ENCODE measurements around the gene STAT5A.
"Not testable (repeated sequence)": the region's sequence is repeated elsewhere in the genome, so short reads cannot be mapped to it uniquely, and the experiment has no call there.

Gene STAT5A

DNA sequence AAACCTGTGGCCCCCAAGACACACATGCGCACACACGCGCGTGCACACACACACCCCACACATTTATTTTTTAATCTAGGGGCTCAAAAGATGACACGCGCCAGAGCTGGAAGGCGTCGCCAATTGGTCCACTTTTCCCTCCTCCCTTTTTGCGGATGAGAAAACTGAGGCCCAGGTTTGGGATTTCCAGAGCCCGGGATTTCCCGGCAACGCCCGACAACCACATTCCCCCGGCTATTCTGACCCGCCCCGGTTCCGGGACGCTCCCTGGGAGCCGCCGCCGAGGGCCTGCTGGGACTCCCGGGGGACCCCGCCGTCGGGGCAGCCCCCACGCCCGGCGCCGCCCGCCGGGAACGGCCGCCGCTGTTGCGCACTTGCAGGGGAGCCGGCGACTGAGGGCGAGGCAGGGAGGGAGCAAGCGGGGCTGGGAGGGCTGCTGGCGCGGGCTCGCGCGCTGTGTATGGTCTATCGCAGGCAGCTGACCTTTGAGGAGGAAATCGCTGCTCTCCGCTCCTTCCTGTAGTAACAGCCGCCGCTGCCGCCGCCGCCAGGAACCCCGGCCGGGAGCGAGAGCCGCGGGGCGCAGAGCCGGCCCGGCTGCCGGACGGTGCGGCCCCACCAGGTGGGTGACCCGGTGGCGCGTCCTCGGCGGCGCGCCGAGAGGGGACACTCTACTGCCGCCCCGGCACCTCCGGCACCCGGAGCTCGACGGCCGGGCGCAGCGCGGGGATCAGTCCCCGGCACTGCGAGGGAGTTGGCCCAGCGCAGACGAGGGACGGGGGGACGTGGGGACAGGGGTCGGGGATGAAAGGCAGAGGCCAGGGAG is at the start of gene STAT5A:
STAT5A (plus strand) TSS at position 522 of the 826 bp plus-strand sequence. CDS start 914 bp downstream, outside the sequence.
- DNase-seq, result peak; percentile 59 to 67

DNA sequence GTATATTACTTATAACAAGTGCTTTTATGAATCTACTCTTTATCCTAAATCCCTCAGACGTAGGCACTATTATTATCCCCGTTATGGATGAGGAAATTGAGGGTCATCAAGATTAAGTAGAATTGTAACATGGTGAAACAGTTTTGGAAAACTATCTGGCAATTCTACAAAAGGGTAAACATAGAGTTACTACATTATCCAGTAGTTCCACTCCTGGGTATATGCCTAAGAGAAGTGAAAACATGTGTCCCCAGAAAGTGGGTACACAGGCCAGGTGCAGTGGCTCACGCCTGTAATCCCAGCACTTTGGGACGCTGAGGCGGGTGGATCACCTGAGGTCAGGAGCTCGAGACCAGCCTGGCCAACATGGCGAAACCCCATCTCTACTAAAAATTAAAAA is 48.7 kb upstream of the STAT5A start:
- DNase-seq, result not testable (repeated sequence)

DNA sequence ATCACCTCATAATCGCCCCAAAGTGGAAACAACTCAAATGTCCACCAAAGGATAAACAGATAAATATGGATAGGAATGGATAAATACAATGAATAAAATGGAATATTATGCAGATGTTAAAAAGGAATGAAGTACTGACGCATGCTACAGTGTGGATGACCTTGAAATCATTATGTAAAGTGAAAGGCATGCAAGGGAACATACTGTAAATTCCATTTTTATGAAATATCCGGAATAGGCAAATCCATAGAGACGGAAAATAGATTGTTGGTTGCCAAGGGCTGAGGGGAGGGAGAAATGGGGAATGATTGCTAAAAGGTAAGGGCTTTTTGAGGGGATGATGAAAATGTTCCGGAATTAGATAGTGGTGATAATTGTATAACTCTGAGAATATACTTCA is 48.1 kb upstream of the STAT5A start:
- no peak for DNase-seq

DNA sequence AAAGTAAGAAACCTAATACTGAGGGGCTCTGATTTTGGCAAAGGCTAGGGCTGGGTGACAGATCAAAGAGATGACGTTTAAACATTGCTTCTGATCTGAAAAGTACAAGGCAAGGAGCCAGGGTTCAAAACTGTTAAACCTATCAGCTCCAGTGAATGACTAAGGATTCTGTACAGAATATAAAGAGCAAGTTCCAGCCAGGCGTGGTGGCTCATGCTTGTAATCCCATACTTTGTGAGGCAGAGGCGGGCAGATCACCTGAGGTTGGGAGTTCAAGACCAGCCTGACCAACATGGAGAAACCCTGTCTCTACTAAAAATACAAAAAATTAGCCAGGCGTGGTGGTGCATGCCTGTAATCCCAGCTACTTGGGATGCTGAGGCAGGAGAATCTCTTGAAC is 47.4 kb upstream of the STAT5A start:
- DNase-seq, result not testable (repeated sequence)

DNA sequence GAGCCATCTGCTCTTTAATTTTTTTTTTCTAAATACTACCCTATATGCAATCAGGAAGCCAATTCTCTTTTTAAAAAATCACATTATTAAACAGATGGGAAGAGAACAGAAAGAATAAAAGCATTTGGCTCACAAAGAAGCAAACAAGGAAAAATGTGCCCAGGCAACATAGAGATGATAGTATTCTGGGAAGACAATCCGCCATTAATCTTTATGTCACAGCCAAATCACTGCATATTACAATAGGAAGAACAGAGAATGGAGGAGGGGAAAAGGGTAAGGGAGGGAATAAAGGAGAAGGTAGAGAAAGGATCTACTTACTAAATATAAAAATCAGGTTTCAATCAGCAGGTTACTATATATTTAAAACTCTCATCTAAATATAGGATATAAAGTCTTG is 46.4 kb upstream of the STAT5A start:
- DNase-seq, result no peak

DNA sequence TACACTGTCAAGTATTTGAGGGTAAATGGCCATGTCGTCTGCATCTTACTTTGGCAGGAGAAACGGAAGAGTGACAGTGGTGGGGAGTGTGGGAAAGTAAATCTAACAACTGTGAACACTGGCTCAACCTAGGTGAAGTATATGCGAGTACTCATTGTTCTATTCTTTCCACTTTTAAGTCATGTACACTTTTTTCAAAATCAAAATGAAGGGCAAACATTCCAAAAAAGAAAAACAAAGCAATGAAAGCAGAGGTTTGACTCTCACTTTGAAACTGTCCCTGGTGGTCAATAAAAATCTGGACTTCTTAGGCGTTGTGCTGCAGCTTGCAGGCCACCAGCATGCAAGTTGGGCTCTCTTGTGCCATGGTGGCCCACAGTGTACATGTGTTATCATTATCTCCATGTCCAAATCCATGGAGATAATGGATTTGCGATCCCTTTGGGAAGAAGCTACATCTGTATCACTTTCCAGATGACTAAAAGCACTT is 44.8 kb upstream of the STAT5A start:
- no peak for DNase-seq

DNA sequence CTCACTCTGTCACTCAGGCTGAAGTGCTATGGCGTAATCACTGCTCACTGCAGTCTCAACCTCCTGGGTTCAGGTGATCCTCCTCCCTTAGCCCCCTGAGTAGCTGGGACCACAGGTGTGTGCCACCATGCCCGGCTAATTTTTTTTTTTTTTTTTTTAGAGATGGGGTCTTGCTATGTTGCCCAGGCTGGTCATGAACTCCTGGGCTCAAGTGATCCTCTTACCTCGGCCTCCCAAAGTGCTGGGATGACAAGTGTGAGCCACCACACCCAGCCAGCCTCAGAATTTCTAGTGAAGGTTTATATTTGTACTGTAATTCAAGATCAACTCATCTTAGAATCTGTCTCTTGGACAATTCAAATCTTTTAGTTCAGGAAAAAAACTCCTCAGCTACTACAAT is 44.2 kb upstream of the STAT5A start:
- not testable (repeated sequence) for DNase-seq

DNA sequence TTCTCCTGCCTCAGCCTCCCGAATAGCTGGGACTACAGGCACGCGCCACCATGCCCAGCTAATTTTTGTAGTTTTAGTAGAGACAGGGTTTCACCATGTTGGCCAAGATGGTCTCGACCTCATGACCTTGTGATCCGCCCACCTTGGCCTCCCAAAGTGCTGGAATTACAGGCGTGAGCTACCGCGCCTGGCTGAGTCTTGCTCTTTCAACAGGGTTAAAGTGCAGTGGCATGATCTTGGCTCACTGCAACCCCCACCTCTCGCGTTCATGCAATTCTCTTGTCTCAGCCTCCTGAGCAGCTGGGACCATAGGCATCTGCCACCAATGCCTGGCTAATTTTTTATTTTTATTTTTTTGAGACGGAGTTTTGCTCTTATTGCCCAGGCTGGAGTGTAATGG is 43.1 kb upstream of the STAT5A start:
- not testable (repeated sequence) for DNase-seq

DNA sequence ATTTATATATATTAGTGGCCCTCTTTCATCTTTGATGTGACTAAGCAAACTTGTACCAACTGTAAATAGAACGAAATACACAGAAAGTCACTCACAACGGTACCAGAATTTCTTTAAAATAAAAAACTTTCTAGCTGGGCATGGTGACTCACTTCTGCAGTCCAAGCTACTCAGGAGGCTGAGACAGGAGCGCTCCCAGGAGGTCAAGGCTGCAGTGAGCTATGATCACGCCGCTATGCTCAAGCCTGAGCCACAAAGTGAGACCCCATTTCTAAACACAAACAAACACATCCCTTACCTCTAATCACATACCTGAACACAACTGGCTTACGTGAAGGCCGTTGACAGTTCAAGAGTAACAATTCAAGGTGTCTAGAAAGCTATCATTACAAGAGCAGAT is 41.8 kb upstream of the STAT5A start:
- no peak for DNase-seq

DNA sequence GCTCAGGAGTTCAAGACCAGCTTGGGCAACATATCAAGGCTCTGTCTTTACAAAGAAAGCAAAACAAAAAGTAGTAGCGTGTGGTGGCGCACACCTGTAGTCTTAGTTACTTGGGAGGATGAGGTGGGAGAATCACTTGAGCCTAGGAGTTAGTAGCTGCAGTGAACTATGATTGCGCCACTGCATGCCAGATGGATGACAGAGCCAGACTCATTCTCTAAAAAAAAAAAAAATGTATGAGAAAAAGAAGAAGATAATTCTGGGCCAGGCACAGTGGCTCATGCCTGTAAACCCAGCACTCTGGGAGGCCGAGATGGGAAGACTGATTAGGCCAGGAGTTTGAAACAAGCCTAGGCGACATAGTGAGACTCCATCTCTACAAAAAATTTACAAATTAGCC is 40.6 kb upstream of the STAT5A start:
- DNase-seq, result no peak

DNA sequence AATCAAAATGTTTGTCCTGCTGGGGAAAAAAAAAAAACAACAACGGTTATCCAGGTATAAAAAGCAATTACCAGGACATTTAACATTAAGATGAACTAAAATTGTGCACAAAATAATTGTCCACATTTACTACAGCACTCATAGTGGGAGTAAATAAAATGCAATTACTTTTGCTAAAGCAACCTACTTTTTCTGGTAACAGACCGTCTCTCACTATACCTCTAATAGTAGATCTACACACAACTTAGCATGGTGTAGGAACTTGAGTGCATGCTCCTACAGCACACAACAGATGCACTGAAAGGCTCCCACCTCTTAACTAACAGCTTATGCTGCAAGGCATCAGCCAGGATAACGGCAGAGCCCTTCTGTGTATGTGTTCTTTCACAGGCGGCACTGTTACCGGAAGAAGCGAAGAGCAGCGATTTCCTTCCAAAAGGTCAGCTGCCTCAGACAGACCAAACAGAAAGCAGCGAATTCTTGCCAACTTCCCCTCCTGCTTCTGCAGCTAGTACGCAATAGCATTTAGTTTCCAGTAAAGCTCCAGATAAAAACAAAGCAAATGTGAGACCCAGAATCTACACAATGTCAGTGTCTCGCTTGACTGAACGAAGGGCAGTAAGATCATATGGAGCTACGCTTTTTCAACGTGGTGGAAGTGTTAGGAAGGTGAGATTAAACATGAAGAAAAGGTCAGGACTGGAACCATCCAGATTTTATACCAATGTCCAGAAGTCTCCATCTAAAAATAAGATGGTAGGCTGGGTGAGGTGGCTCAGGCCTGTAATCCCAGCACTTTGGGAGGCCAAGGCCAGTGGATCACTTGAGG is 39.7 kb upstream of the STAT5A start:
- DNase-seq, result peak; percentile 67 to 69

DNA sequence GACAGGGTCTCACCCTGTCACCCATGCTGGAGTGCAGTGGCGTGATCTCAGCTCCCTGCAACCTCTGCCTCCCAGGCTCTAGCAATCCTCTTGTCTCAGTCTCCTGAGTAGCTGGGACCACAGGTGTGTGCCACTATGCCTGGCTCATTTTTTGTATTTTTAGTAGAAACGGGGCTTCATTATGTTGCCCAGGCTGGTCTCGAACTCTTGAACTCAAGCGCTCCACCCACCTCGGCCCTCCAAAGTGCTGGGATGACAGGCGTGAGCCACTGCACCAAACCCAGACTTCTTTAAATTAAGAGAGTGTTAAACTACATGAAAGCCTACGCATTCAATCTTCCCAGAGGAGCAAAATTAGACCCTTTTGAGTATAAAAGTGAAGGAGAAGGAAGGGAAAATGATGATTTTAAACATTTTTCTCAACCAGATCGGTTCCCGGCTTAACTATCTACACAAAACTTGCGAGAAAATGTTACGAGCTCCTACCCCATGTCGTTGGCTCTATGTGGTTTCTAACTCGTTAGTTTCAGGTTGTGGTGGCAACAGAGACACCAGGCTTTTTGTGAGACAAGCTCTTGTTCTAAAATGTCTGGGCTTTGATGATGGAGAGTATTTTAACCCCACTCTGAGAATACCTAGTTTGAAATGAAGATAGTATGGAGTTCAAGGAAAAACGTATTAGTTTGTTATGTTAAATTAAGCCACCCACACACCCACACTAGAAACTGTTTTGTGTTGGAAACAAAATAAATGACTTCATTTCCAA is 38.4 kb upstream of the STAT5A start:
- DNase-seq, result no peak

DNA sequence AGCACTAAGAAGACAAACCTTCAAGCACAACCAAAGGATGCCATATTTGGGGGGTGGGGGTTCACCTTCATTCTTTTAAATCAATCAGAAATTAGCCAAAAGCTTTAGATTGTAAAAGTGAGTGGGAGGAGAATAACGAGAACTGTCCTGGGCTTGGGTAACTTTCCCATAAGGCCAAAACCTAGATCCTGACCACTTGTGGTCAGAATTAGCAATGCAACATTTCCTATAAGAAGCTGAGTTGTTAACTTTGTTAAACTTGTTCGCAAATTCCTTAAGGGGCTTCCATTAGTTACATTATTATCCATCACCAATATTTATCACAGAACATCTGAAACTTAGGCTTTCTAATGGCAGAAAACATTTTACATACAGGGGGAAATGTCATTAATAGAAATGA is 37.2 kb upstream of the STAT5A start:
- no peak for DNase-seq

DNA sequence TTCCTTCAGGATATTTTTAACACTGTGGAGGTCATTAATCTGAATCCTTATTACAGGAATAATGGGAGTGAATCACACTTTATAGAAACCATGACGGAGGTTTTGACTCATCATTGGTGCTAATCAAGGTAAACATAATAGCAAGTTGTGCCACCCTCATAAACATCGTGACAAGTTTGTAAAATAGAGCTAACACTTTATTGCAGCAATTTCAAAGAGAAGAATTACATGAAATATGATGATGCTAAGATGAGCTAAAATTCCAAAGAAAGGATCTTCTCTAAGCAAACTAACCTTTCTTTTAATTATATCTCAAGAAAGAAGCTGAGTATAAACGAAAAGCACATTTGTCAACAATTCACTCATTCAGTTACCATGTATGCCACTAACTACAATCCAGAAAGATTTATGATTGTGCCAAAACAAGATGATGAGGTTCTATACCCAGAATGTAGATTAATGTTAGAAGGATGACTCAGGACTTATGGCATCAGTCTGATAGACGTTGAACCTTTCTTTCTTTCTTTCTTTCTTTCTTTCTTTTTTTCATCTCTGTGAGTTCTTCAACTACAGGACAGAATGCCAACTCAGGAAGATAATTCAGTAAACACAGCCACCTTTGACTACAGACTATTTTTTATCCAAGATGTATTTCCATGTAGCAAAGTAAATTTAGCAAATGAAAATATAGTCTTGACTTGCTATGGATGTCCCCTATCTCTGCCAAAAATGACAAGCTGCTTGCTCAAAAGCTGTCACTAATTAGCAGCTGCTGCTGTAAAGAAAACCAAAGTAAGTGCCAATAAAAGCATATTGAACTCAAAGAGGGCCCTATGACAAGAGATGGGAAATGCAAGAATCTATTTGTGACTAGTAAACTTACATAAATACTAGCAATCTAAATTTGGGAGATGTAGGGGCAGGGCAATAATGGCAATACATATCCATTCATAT is 35.4 kb upstream of the STAT5A start:
- no peak for DNase-seq

DNA sequence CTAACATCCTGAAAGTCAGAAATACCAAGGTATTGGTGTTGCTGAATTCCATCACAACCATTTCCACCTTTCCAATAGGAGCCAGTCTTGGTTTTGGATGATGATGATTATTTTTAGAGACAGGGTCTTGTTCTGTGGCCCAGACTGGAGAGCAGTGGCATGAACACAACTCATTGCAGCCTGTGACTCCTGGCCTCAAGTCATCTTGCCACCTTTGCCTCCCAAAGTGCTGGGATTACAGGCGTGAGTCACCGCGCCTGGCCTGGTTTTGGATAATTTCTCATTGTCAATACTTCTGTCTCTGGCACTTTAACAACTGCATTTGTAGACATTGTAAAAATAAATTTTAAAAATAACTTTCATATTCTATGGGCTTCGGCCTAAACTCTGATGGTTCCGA is 34.7 kb upstream of the STAT5A start:
- DNase-seq, result no peak

DNA sequence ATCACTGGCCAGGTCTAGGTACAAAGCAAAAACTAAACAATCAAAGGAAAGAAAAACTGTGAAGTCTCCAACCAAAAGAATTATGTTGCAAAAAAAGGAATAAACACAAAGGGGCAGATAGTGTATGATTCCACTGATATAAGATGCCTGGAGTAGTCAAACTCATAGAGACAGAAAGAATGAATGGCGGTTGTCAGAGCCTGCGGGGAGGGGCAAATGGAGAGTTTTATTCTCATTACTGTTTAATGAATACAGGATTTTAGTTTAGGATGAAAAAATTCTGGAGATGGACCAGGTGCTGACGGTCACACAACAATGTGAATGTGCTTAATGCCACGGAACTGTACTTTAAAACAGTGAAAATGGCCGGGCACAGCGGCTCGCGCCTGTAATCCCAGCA is 32.9 kb upstream of the STAT5A start:
- no peak for DNase-seq

DNA sequence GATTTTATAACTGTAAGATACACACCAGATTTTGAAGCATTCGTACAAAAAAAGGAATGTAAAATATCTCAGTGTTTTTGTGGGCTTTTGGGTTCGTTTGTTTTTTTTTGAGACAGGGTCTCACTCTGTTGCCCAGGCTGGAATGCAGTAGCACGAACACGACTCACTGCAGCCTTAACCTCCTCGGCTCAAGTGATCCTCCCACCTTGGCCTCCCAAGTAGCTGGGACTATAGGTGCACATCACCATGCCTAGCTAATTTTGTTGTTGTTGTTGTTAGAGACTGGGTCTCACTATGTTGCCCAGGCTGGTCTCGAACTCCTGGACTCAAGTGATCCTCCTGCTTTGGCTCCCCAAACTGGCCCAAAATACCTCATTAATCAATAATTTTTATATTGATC is 28.0 kb upstream of the STAT5A start:
- no peak for DNase-seq

DNA sequence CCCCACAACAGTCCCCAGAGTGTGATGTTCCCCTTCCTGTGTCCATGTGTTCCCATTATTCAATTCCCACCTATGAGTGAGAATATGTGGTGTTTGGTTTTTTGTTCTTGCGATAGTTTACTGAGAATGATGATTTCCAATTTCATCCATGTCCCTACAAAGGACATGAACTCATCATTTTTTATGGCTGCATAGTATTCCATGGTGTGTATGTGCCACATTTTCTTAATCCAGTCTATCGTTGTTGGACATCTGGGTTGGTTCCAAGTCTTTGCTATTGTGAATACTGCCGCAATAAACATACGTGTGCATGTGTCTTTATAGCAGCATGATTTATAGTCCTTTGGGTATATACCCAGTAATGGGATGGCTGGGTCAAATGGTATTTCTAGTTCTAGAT is 23.9 kb upstream of the STAT5A start:
- not testable (repeated sequence) for DNase-seq

DNA sequence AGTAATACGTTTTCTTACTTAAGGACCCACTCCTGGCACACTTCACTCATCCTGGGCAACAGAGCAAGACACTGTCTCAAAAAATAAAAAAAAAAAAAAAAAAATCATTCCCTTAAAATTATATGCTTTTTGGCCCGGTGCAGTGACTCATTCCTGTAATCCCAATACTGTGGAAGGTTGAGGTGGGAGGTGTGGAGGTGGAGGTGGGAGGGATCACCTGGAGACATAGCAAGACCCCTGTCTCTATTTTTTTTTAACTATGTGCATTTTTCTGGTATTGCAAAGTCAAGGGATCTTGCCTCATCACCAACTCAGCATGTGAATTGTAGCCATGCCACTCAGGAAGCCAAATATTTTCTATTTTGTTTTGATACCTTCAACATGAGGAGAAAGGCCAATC is 21.8 kb upstream of the STAT5A start:
- DNase-seq, result no peak

DNA sequence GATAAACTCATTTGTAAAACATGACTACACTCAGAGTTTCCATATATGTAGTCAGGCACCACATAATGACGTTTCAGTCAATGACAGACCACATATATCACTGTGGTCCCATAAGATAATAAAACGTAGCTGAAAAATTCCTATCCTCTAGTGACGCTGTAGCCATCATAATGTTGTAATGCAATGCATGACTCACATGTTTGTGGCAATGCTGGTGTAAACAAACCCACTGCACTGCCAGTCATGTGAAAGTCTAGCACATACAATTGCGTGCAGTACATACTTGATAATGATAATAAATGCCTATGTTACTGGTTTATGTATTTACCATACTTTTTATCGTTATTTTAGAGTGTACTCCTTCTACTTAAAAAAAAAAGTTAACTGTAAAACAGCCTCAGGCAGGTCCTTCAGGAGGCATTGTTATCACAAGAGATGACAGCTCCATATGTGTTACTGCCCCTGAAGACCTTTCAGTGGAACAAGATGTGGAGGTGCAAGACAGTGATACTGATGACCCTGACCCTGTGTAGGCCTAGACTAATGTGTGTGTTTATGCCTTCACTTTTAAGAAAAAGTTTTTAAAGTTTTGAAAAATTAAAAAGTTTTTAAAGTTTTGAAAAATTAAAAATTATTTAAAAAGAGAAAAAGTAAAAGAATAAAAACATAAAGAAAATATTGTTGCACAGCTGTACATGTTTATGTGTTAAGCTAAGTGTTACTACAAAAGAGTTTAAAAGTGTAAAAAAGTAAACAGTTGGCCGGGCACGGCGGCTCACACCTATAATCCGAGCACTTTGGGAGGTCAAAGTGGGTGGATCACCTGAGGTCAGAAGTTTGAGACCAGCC is 21.2 kb upstream of the STAT5A start:
- DNase-seq, result peak in 1 of 2 experiments; percentile 38

DNA sequence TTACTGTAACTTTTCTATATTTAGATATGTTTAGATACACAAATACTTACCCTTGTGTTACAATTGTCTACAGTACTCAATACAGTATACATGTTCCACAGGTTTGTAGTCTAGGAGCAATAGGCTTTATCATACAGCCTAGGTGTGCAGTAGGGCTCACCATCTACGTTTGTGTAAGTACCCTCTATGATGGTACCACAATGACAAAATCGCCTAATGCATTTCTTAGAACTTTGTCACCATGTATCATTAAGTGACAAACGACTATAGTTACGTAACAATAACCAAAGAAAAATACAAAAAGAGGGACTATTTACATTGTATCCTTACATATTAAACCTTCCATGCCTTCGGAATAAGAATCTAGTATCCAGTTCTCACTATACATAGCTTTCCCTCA is 20.1 kb upstream of the STAT5A start:
- no peak for DNase-seq

All from activated CD4-positive, alpha-beta T cell treated with anti-CD3 and anti-CD28 coated beads, Interleukin-2, amount 50 U/mL, for 4 hours (primary cell).